HG03469 (cell line): ENCODE measurements around the gene NPBWR2.
"Not testable (repeated sequence)": the region's sequence is repeated elsewhere in the genome, so short reads cannot be mapped to it uniquely, and the experiment has no call there.

Source experiments
- ATAC-seq: cut with Tn5 transposase; IDR thresholded peaks from one replicate; pipeline ENCODE4 v1.9.1; 2021; ENCODE audit warnings: mild to moderate bottlenecking, moderate library complexity, moderate number of reproducible peaks; ENCODE audit not compliant: unreplicated experiment

The NPBWR2 gene

GRCh38 chr20:64090165-64090564, 17.2 kb downstream of the NPBWR2 start:
- no peak for ATAC-seq

- not testable (repeated sequence) for ATAC-seq
Observed at GRCh38 chr20:64088586-64088985, 18.8 kb downstream of the NPBWR2 start.

- ATAC-seq: not testable (repeated sequence)
Observed at GRCh38 chr20:64087226-64087825, 20.0 kb downstream of the NPBWR2 start.

- no peak for ATAC-seq
Observed at GRCh38 chr20:64086801-64087200, 20.6 kb downstream of the NPBWR2 start.

DNA sequence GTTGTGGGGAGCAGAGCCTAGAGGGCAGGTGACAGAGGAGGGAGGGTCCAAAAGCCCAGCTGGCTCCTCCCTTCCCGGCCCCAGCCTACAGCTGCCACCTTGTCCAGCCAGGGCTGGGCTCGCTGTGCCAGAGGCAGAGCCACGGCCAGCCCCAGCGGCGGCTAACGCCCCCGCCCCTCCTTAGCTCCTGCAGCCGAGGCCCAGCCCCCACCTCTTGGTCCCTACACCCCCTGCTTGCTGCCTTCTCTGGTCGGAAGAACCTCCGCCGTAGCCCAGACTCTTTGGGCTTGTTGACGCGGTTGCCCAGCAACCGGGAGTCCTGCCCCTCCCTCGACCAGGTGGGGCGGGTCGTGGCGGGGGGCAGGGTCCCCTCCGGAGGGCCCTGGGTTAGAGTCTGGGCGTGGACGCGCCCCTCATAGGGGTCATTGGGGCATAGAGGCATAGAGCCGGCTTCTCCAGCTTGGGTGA, 22.6 kb downstream of the NPBWR2 start:
- no peak for ATAC-seq

GRCh38 chr20:64083804-64084684, 23.3 kb downstream of the NPBWR2 start, which contains the start of gene LKAAEAR1:
Gene LKAAEAR1, minus strand, starts transcription at chr20:64084398. Its CDS starts 179 bp downstream, at chr20:64084219.
- ATAC-seq: no peak

DNA sequence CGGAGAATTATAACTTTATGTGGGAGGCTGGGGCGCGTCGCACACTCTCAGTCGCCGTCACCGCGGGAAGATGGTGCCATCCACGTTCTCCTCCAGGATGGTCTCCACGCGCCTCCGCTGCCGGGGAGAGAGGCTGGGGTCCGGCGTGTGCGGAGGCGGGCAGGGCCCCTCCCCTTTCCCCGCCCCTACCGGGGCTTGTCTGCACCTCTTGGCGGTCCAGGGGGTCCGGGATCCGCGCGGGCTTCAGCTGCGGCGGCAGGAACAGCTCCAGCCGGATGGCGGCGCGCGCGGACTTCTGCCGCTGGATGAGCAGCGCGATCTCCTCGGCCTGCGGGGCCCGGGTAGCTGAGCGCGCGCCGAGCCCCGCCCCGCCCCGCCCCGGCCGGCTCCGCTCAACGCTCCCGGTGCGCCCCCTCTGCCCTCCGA, 24.0 kb downstream of the NPBWR2 start:
- ATAC-seq: no peak

DNA sequence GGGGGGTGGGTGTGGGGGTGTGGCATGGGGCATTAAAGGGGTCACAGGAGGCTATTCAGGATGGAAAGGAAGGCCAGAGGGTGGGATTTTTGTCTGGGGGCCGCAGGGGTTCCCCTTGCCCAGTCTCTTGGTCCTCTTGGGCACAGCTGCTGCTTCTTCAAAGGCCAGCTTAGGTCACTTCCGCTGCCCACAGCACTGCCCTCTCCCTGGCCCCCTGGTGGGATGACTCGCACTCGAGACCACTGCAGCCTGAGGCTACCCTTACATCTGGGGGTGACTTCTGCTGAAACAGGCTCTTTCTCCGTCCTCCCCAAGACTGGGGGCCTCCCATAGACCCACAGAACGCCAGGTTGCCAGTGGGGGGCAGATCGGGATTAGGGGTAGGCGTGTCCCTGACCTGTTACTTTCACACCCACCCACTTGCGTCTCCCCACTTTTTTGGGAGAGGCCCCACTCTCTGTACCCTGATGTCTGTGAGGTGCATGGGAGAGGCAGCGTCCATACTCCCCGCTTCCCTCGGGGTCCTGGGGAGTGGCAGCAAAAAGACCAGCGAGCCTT, 24.5 kb downstream of the NPBWR2 start:
- no peak for ATAC-seq

DNA sequence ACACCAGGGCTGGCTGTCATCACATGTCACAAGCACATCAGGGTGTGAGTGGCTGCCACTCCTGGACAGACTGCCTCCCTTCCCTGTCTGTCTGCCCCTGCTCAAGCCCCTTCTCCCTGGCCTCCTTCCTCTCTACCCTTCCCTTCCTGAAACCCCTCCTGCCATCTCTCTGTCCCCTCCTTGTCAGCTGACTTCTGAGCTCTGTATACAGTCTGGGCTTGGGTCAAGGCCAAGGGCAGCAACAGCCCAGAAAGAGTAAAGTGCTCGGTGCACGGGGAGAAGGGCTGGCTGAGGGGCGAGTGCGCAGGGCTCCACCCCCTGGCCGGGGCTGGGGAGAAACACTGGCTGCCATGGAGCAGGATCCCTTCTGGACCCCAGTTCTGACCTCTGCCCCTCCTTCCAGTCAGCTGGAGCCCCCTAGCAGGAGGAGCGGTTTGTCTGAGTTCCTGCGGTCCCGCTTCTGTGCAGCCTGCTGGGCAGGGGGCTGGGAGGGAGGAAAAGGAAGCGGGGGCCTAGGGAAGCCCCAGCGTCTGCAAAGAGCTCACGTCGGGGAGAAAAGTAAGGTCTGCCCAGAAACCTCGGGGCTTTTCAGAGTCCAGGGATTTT, 25.1 kb downstream of the NPBWR2 start:
- ATAC-seq: no peak

- ATAC-seq: no peak
Observed at GRCh38 chr20:64081624-64081964, 25.8 kb downstream of the NPBWR2 start.

DNA sequence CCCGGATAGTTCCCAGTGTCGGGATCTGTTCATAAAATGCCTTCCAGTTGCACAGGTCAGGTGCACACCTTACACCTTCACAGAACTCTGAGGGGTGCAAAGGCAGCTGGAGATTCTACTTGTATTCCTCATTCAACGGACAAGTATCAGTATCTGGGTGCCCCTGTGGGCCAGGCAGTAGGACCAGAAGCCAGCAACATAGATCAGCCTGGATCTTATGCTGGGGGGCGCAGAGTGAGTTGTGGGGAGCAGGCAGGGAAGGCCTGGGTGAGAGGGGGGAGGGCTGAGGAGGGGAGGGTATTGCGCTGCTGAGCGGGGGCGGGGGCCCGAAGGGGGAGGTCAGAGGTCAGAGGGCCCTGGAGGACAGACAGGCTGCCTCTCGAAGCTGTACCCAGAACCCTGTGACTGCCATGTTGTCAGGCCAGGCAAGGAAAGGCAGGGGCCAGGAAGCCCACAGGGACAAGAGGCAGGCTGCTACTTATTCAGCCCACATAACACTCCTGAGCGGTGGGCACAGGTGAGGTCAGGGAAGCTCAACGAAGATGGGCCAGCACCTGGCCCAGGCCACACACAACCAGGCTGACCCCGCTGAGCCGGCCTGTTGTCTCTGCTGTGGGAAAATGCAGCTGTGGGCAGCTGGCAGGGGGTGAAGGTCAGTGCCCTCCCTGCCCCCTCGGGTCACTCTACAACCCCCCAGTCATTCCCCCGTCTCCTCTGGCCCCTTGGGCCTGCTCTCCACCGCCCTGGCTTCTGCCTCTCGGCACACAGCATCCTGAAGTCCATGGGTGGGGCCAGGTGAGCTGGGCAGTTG, 26.3 kb downstream of the NPBWR2 start:
- no peak for ATAC-seq

- no peak for ATAC-seq
Observed at GRCh38 chr20:64080013-64080812, 27.2 kb downstream of the NPBWR2 start, which contains the start of gene OPRL1. Gene OPRL1, plus strand, starts transcription at chr20:64080082. Its CDS starts 12,639 bp downstream, at chr20:64092721.

DNA sequence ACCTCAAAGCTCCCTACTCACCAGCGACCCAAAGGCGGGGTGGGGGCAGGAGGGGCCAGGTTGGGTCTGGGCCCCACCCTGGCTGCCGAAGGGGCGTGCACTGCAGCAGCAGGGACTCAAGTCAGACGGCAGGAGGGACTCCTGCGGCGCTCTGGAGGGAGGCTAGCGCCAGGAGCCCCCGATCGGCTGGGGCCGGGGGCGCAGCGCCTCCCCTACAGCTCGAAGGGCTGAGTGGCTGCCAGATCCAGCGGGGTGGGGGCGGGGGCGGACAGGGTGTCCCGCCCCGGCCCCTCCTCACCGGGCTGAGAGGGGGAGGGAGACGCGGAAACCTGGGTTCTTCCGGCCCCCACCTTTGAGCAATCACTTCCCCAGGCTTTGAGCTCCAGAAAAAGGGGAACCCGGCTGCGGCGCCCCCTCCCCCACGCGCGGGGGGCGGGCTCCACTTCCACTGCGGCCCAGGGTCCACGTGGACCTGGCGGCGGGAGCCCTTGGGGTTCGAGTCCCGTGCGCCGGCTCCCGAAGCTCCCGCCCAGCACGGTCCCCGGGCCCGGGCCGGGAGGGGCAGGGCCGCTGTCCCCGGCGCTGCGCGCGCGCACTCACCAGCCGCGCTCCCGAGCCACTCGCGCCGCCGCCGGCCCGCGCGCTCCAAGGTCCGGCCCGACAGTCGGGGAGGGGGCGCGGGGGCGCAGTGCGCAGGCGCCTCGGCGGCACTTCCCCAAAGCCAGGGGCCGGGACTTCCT, 27.9 kb downstream of the NPBWR2 start, which contains the start of gene RGS19:
TSS of gene RGS19 (minus strand) at position 246 of the 740 bp plus-strand sequence. CDS start 2,632 bp downstream, outside the sequence.
- ATAC-seq: no peak

GRCh38 chr20:64078934-64079272, 28.5 kb downstream of the NPBWR2 start:
- no peak for ATAC-seq

DNA sequence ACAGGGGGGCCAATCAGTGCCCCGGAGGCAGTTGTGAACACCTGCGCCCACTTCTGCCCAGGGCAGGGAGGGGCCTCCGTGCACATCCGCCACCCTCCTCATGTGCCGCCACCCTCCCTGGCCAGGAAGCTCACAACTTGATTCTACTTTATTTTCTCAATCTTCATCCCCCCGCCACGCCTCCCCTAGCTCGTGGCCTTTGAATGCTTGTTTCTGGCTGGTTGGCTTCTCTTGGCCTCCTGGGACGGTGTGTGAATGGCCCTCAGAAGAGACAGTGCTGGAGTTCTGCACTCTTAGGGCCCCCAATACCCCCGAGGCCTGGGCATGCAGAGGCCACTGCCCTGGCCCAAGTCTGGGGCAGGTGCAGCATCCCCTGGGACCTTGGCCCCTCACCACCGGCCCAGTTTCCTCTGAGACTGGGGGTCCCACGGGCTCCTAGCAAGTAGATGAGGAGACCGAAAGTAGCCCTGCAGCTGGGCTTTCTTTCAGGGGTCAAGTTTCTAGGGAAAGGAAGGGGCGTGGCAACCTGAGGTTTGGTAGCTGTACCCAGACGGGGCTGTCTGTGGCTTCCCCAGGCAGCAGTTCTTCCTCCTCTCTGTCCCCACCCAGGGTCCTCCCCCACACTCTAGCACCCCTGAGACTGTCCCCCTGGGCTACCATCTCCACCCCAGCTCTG, 29.4 kb downstream of the NPBWR2 start:
- ATAC-seq: no peak

DNA sequence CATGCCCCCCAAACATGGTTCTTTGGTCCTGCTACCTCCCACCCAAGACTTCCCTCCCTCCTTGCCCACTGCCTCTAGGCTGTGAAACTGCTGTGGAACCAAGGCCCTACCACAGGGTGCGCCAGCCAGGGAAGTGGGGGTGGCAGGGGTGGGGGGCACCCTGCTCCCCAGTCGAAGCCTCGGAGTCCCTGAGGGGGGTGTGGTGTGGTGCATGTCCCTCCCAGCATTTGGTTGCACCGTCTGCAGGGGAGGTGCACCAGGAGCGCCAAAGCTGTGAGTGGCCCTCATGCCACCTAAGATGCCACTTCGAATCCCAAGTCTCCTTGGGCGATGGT, 29.9 kb downstream of the NPBWR2 start:
- no peak for ATAC-seq

DNA sequence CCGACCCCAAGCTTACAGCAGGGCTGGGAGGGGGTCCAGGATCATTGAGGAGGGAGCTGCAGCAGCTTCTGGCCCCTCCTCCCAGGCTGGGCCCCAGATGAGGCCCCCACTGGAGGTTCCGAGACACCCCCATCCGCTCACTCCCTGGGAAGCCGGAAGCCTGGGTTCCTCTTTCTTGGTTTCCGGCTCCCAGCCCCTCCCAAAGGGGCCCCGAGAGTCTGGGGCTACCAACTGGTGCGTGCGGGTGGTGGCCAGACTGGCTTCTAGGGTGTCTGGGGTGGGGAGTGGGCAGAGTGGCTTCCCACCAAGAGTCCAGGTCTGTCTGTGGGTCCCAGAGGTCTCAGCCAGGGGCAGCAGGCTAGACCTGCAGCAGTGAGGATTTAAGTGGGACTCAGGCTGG, 30.3 kb downstream of the NPBWR2 start:
- no peak for ATAC-seq
